PC-3 (cell line): ENCODE data around the gene TEAD4. TPM values are rescaled to one million over a fixed set of nuclear protein-coding genes. Genes with fewer than 3 reads are reported as not detected.

Experiments
- ATAC-seq: fragments of 200-7000 bp; cut with Tn5 transposase; 2 replicates; pipeline ENCODE4 v1.9.1; 2020; ENCODE audit warnings: mild to moderate bottlenecking, moderate library complexity
- BruUV-seq: library from RNA; stranded (reverse); fragments of 400-500 nt; replicated peaks from 2 replicates; lab custom pipeline; 2021; lab: Mats Ljungman, UMichigan
- CTCF ChIA-PET: fragments of 300-600 bp; sonication (Branson Sonifier 250); formaldehyde crosslinking; loops from one replicate; lab custom pipeline; 2022; ENCODE audit warnings: antibody characterized with exemption; lab: Charles Lee
- POLR2A ChIA-PET: fragments of 300-600 bp; sonication (Branson Sonifier 250); formaldehyde crosslinking; loops from one replicate; lab custom pipeline; 2022; ENCODE audit warnings: antibody characterized with exemption; ENCODE audit not compliant: unreplicated experiment; lab: Charles Lee
- DNase-seq: peaks from one replicate; pipeline ENCODE4 v3.0.0-alpha.2; 2015
- H2AFZ ChIP-seq: fragments of 300-600 bp; sonication (generic); 2 replicates; pipeline ENCODE4 v1.6.0; 2016; ENCODE audit warnings: antibody characterized with exemption, low read length
- H3F3A ChIP-seq: fragments of 300-600 bp; sonication (generic); one replicate; pipeline ENCODE4 v1.6.0; 2017; ENCODE audit warnings: antibody characterized with exemption, low read length, control low read depth, mild to moderate bottlenecking; ENCODE audit not compliant: unreplicated experiment
- H3K27ac ChIP-seq: fragments of 300-600 bp; sonication (generic); 2 replicates; pipeline ENCODE4 v1.5.1; 2016; ENCODE audit warnings: mild to moderate bottlenecking, low read length
- H3K27me3 ChIP-seq: fragments of 300-600 bp; sonication (generic); 2 replicates; pipeline ENCODE4 v1.6.1; 2016; ENCODE audit warnings: low read length, mixed read lengths
- H3K36me3 ChIP-seq: fragments of 300-600 bp; sonication (generic); 2 replicates; pipeline ENCODE4 v1.6.1; 2016; ENCODE audit warnings: low read depth, mixed run types, low read length, mixed read lengths
- H3K4me1 ChIP-seq: fragments of 300-600 bp; sonication (generic); 2 replicates; pipeline ENCODE4 v1.5.1; 2016; ENCODE audit warnings: low read length; ENCODE audit not compliant: insufficient read depth
- H3K4me2 ChIP-seq: fragments of 300-600 bp; sonication (generic); 2 replicates; pipeline ENCODE4 v1.6.0; 2016; ENCODE audit warnings: low read length
- H3K4me3 ChIP-seq: fragments of 300-600 bp; sonication (generic); 2 replicates; pipeline ENCODE4 v1.5.1; 2016; ENCODE audit warnings: mild to moderate bottlenecking, low read length, mixed read lengths
- H3K79me2 ChIP-seq: fragments of 300-600 bp; sonication (generic); 2 replicates; pipeline ENCODE4 v1.6.1; 2017; ENCODE audit warnings: low read length, mixed read lengths
- H3K9ac ChIP-seq: fragments of 300-600 bp; sonication (generic); 2 replicates; pipeline ENCODE4 v1.6.0; 2016; ENCODE audit warnings: mild to moderate bottlenecking, low read length
- H3K9me2 ChIP-seq: fragments of 300-600 bp; sonication (generic); replicated peaks from 2 replicates; pipeline ENCODE4 v1.6.1; 2016; ENCODE audit warnings: mixed run types, low read length, mixed read lengths
- H3K9me3 ChIP-seq: fragments of 300-600 bp; sonication (generic); 2 replicates; pipeline ENCODE4 v1.6.1; 2016; ENCODE audit warnings: low read length, mixed read lengths
- H4K20me1 ChIP-seq: fragments of 300-600 bp; sonication (generic); 2 replicates; pipeline ENCODE4 v1.6.1; 2016; ENCODE audit warnings: low read length, mixed read lengths
- CTCF ChIP-seq: fragments of 300-600 bp; sonication (generic); conservative IDR thresholded peaks from 2 replicates; pipeline ENCODE4 v1.5.1; 2017; ENCODE audit warnings: antibody characterized with exemption, low read depth, mild to moderate bottlenecking, low read length
- EZH2 ChIP-seq: fragments of 300-600 bp; sonication (generic); IDR thresholded peaks from one replicate; pipeline ENCODE4 v1.6.1; 2017; ENCODE audit warnings: antibody characterized with exemption, mild to moderate bottlenecking, low read length; ENCODE audit not compliant: unreplicated experiment
- EZH2phosphoT487 ChIP-seq: fragments of 300-600 bp; sonication (generic); IDR thresholded peaks from 2 replicates; pipeline ENCODE4 v1.6.1; 2018; ENCODE audit warnings: mild to moderate bottlenecking, antibody characterized with exemption, low read length, borderline replicate concordance
- intact Hi-C: fragments of 100-400 bp; cut with micrococcal nuclease; formaldehyde crosslinking; loops from 2 replicates; pipeline ENCODE4 v1.9.0; 2023
- total RNA-seq: library from RNA; depleted of rRNA; stranded (reverse); fragments of >200 nt; gene quantifications from 2 replicates; pipeline ENCODE4 v1.2.3, GENCODE V29; 2014

Gene TEAD4
- total RNA-seq, 1 experiment from 2014 or later: 22.3 TPM

- Histone ChIP-seq H2AFZ (no peak overlapping the region), H3K79me2 (no peaks in the 10 kb centered on the region), H3K9me2 (no peaks in the 10 kb centered on the region), H3F3A (no peaks in the 10 kb centered on the region), H4K20me1 (no peaks in the 10 kb centered on the region), H3K27me3 (no peaks in the 10 kb centered on the region), H3K9ac (no peak overlapping the region), H3K27ac (no peak overlapping the region), H3K4me2 (no peak overlapping the region), H3K36me3 (no peaks in the 10 kb centered on the region), H3K4me3 (no peak overlapping the region), H3K9me3 (no peaks in the 10 kb centered on the region), H3K4me1 (no peaks in the 10 kb centered on the region)
- BruUV-seq: no TSS peak
- intact Hi-C loops: no loop called here
- TF ChIP-seq EZH2phosphoT487 (no peak), EZH2 (no peak), CTCF (no peak)
- DNase-seq (no peak), ATAC-seq (no peak)
- POLR2A ChIA-PET: no interaction called here
- CTCF ChIA-PET: no interaction called here
Observed at GRCh38 chr12:3018284-3019004, 59.2 kb downstream of the TEAD4 start.

GRCh38 chr12:3019005-3019680 is 59.9 kb downstream of the TEAD4 start:
- ATAC-seq (no peak), DNase-seq (no peak)
- Histone ChIP-seq H3K27me3 (no peaks in the 10 kb centered on the region), H3K4me2 (no peak overlapping the region), H3K9ac (no peak overlapping the region), H4K20me1 (no peaks in the 10 kb centered on the region), H3K4me3 (no peak overlapping the region), H3F3A (no peaks in the 10 kb centered on the region), H3K9me2 (no peaks in the 10 kb centered on the region), H3K9me3 (no peaks in the 10 kb centered on the region), H2AFZ (no peak overlapping the region), H3K27ac (no peak overlapping the region), H3K79me2 (no peaks in the 10 kb centered on the region), H3K4me1 (no peaks in the 10 kb centered on the region), H3K36me3 (no peaks in the 10 kb centered on the region)
- ChIA-PET CTCF (no interaction called here), POLR2A (no interaction called here)
- intact Hi-C loops: no loop called here
- TF ChIP-seq CTCF (no peak), EZH2phosphoT487 (no peak), EZH2 (no peak)
- BruUV-seq: no TSS peak

- Histone ChIP-seq H2AFZ (no peak overlapping the region), H3K79me2 (no peaks in the 10 kb centered on the region), H3K9ac (no peak overlapping the region), H3K9me3 (no peaks in the 10 kb centered on the region), H3K4me2 (no peak overlapping the region), H3K27me3 (no peaks in the 10 kb centered on the region), H3K27ac (no peak overlapping the region), H4K20me1 (no peaks in the 10 kb centered on the region), H3F3A (no peaks in the 10 kb centered on the region), H3K9me2 (no peaks in the 10 kb centered on the region), H3K4me1 (no peaks in the 10 kb centered on the region), H3K4me3 (no peak overlapping the region), H3K36me3 (no peaks in the 10 kb centered on the region)
- ChIA-PET POLR2A (no interaction called here), CTCF (no interaction called here)
- TF ChIP-seq CTCF (no peak), EZH2 (no peak)
- BruUV-seq: no TSS peak
- intact Hi-C loops: no loop called here
- no peak for DNase-seq
- ATAC-seq: no peak
Observed at GRCh38 chr12:3020399-3020798, 61.2 kb downstream of the TEAD4 start.
